PC-9 (cell line): Measurements from ENCODE around the gene ZCCHC14. TPM values are rescaled to one million over a fixed set of nuclear protein-coding genes. Genes with fewer than 3 reads are reported as not detected.

Experiments
- BruUV-seq: library from RNA; stranded (reverse); fragments of 400-500 nt; replicated peaks from 2 replicates; lab custom pipeline; 2021; lab: Mats Ljungman, UMichigan
- CTCF ChIA-PET: fragments of 300-600 bp; sonication (Branson Sonifier 250); formaldehyde crosslinking; loops from one replicate; lab custom pipeline; 2022; ENCODE audit warnings: antibody characterized with exemption; lab: Charles Lee
- POLR2A ChIA-PET: fragments of 300-600 bp; sonication (Branson Sonifier 250); formaldehyde crosslinking; loops from one replicate; lab custom pipeline; 2022; ENCODE audit warnings: antibody characterized with exemption; ENCODE audit not compliant: unreplicated experiment; lab: Charles Lee
- DNase-seq, 2 experiments: peaks; one replicate each; pipeline versions ENCODE4 v3.0.0 to v3.0.0-alpha.2; 2015 to 2022; ENCODE audit warnings: mixed read lengths in 1 of 2
- H2AFZ ChIP-seq: fragments of 200-600 bp; sonication (generic); 2 replicates; pipeline ENCODE4 v1.8.1; 2017; ENCODE audit warnings: antibody characterized with exemption
- H3F3A ChIP-seq: fragments of 200-600 bp; sonication (generic); 2 replicates; pipeline ENCODE4 v1.8.1; 2017; ENCODE audit warnings: antibody characterized with exemption, mild to moderate bottlenecking, low read depth; ENCODE audit not compliant: insufficient read depth
- H3K27ac ChIP-seq: fragments of 200-600 bp; sonication (generic); 2 replicates; pipeline ENCODE4 v1.6.1; 2016; ENCODE audit warnings: mixed run types
- H3K27me3 ChIP-seq: fragments of 200-600 bp; sonication (generic); 2 replicates; pipeline ENCODE4 v1.6.1; 2016; ENCODE audit warnings: low read depth, mixed run types; ENCODE audit not compliant: insufficient read depth
- H3K36me3 ChIP-seq: fragments of 200-600 bp; sonication (generic); 2 replicates; pipeline ENCODE4 v1.6.1; 2016; ENCODE audit warnings: low read depth, mixed run types
- H3K4me1 ChIP-seq: fragments of 200-600 bp; sonication (generic); replicated peaks from 2 replicates; pipeline ENCODE4 v1.6.1; 2016; ENCODE audit warnings: mixed run types; ENCODE audit not compliant: insufficient read depth
- H3K4me2 ChIP-seq: fragments of 200-600 bp; sonication (generic); 2 replicates; pipeline ENCODE4 v1.6.1; 2017; ENCODE audit warnings: mixed run types
- H3K4me3 ChIP-seq: fragments of 200-600 bp; sonication (generic); 2 replicates; pipeline ENCODE4 v1.6.1; 2016; ENCODE audit warnings: mixed run types
- H3K79me2 ChIP-seq: fragments of 200-600 bp; sonication (generic); 2 replicates; pipeline ENCODE4 v1.6.1; 2017; ENCODE audit warnings: low read depth, mixed run types
- H3K9me2 ChIP-seq: fragments of 200-600 bp; sonication (generic); 2 replicates; pipeline ENCODE4 v1.8.1; 2017; ENCODE audit warnings: mild to moderate bottlenecking; ENCODE audit not compliant: insufficient read depth
- H3K9me3 ChIP-seq: fragments of 200-600 bp; sonication (generic); 2 replicates; pipeline ENCODE4 v1.8.1; 2016; ENCODE audit warnings: low read depth; ENCODE audit not compliant: insufficient read depth
- H4K20me1 ChIP-seq: fragments of 200-600 bp; sonication (generic); 2 replicates; pipeline ENCODE4 v1.8.1; 2017; ENCODE audit not compliant: insufficient read depth
- CTCF ChIP-seq: fragments of 200-600 bp; sonication (generic); conservative IDR thresholded peaks from 2 replicates; pipeline ENCODE4 v1.6.1; 2017; ENCODE audit warnings: mixed run types, antibody characterized with exemption, mild to moderate bottlenecking, moderate library complexity
- EZH2 ChIP-seq: fragments of 200-600 bp; sonication (generic); IDR thresholded peaks from 2 replicates; pipeline ENCODE4 v1.8.0; 2017; ENCODE audit warnings: antibody characterized with exemption, low read depth
- intact Hi-C: fragments of 100-400 bp; cut with micrococcal nuclease; formaldehyde crosslinking; loops from one replicate; pipeline ENCODE4 v1.10.0; 2022; ENCODE audit not compliant: unreplicated experiment
- total RNA-seq: library from RNA; stranded (reverse); gene quantifications from 2 replicates; pipeline ENCODE4 v1.2.3, GENCODE V29; 2021

Gene ZCCHC14
- total RNA-seq, 1 experiment from 2014 or later = 17.9 TPM

- H3K27ac ChIP-seq = no peak overlapping the region
- no peak for TF ChIP-seq EZH2
- no peak for TF ChIP-seq CTCF
- intact Hi-C loops = loop anchor here (2.0 kb wide), 1 partner anchor 49 kb away; no protein-coding TSS in a partner anchor
Measured at GRCh38 chr16:87535855-87536794, 43.3 kb upstream of the ZCCHC14 start.

GRCh38 chr16:87535457-87535854 lies 42.6 kb upstream of the ZCCHC14 start:
- TF ChIP-seq CTCF = no peak
- TF ChIP-seq EZH2 = no peak
- Histone ChIP-seq H3K9me2 (no peaks in the 10 kb centered on the region), H2AFZ (no peak overlapping the region), H3K4me1 (no peaks in the 10 kb centered on the region), H3K9me3 (peaks cover 6% of the 10 kb centered on the region), H3K4me2 (peak overlapping the region; percentile 59; the same call in 1 of the 2 replicates), H3K27ac (no peak overlapping the region), H4K20me1 (no peaks in the 10 kb centered on the region), H3K27me3 (peaks cover 100% of the 10 kb centered on the region), H3K4me3 (no peak overlapping the region), H3F3A (no peaks in the 10 kb centered on the region), H3K36me3 (no peaks in the 10 kb centered on the region), H3K79me2 (no peaks in the 10 kb centered on the region)
- DNase-seq = no peak
- ChIA-PET CTCF (no interaction called here), POLR2A (no interaction called here)
- intact Hi-C loops = no loop called here
- no TSS peak for BruUV-seq

More at GRCh38 chr16:87535855-87536794, 43.3 kb upstream of the ZCCHC14 start:
- CTCF ChIA-PET = no interaction called here
- POLR2A ChIA-PET = no interaction called here
- Histone ChIP-seq H3K4me3 (peak overlapping the region; percentile 34; the same call in 1 of the 2 replicates), H4K20me1 (no peaks in the 10 kb centered on the region), H3K36me3 (no peaks in the 10 kb centered on the region), H3F3A (no peaks in the 10 kb centered on the region), H3K9me3 (peaks cover 4% of the 10 kb centered on the region; the same call in 1 of the 2 replicates), H3K9me2 (no peaks in the 10 kb centered on the region), H3K4me1 (no peaks in the 10 kb centered on the region), H3K4me2 (peak overlapping the region; percentile 59), H3K79me2 (no peaks in the 10 kb centered on the region), H2AFZ (no peak overlapping the region), H3K27me3 (peaks cover 100% of the 10 kb centered on the region)
- BruUV-seq = no TSS peak
- DNase-seq = no peak

GRCh38 chr16:87534751-87535150 lies 41.9 kb upstream of the ZCCHC14 start:
- Histone ChIP-seq H3K4me3 (no peak overlapping the region), H4K20me1 (no peaks in the 10 kb centered on the region), H3K9me3 (peaks cover 13% of the 10 kb centered on the region), H3K4me2 (no peak overlapping the region), H3K9me2 (no peaks in the 10 kb centered on the region), H3K27me3 (peaks cover 100% of the 10 kb centered on the region), H3K4me1 (no peaks in the 10 kb centered on the region), H2AFZ (no peak overlapping the region), H3K79me2 (no peaks in the 10 kb centered on the region), H3F3A (no peaks in the 10 kb centered on the region), H3K36me3 (no peaks in the 10 kb centered on the region), H3K27ac (no peak overlapping the region)
- ChIA-PET POLR2A (no interaction called here), CTCF (no interaction called here)
- no peak for TF ChIP-seq EZH2
- no peak for TF ChIP-seq CTCF
- DNase-seq = no peak
- intact Hi-C loops = no loop called here
- BruUV-seq = no TSS peak
